Progenitor cell of endocrine pancreas (in vitro differentiated cells): ENCODE measurements around the gene DYSF. TPM values are rescaled to one million over a fixed set of nuclear protein-coding genes. Genes with fewer than 3 reads are reported as not detected.

Experiments
- DNase-seq: peaks from one replicate; pipeline ENCODE4 v3.0.0; 2021; ENCODE audit warnings: low spot score; ENCODE audit not compliant: unreplicated experiment
- H3K27ac Mint-ChIP-seq: 2 replicates; pipeline ENCODE4 v1.8.0; 2021; ENCODE audit warnings: mild to moderate bottlenecking, moderate library complexity, mixed read lengths
- H3K27me3 Mint-ChIP-seq: 2 replicates; pipeline ENCODE4 v1.8.0; 2021; ENCODE audit warnings: mixed read lengths
- H3K36me3 Mint-ChIP-seq: 2 replicates; pipeline ENCODE4 v1.8.0; 2022; ENCODE audit warnings: mixed read lengths; ENCODE audit not compliant: insufficient read depth
- H3K4me1 Mint-ChIP-seq: 2 replicates; pipeline ENCODE4 v1.8.0; 2021; ENCODE audit warnings: low read depth, mixed read lengths
- H3K4me3 Mint-ChIP-seq: 2 replicates; pipeline ENCODE4 v1.8.0; 2021; ENCODE audit warnings: low read depth, mild to moderate bottlenecking, moderate library complexity, mixed read lengths
- H3K9me3 Mint-ChIP-seq: 2 replicates; pipeline ENCODE4 v1.8.0; 2021; ENCODE audit warnings: low read depth, mixed read lengths
- CTCF ChIP-seq: fragments of 200-600 bp; sonication (generic); IDR thresholded peaks from one replicate; pipeline ENCODE4 v1.5.0; 2021; ENCODE audit warnings: antibody characterized with exemption, mild to moderate bottlenecking; ENCODE audit not compliant: unreplicated experiment
- total RNA-seq: library from RNA; stranded (reverse); gene quantifications from 2 replicates; pipeline ENCODE4 v1.2.1, GENCODE V29; 2021

The DYSF gene
- total RNA-seq, 1 donor from 2014 or later: 1.4 TPM

- H3K4me1 Mint-ChIP-seq: no peaks in the 10 kb centered on the region
- H3K9me3 Mint-ChIP-seq: no peaks in the 10 kb centered on the region
- no peaks in the 10 kb centered on the region for H3K36me3 Mint-ChIP-seq
- TF ChIP-seq CTCF: no peak
- no peaks in the 10 kb centered on the region for H3K27me3 Mint-ChIP-seq
- no peak overlapping the region for H3K4me3 Mint-ChIP-seq
- no peak overlapping the region for H3K27ac Mint-ChIP-seq
- DNase-seq: no peak
These were observed 117.6 kb downstream of the DYSF start for GRCh38 chr2:71570951-71571460.

- Mint-ChIP-seq H3K4me3 (no peak overlapping the region), H3K27me3 (no peaks in the 10 kb centered on the region), H3K27ac (no peak overlapping the region), H3K36me3 (no peaks in the 10 kb centered on the region), H3K4me1 (no peaks in the 10 kb centered on the region), H3K9me3 (no peaks in the 10 kb centered on the region)
- no peak for DNase-seq
- no peak for TF ChIP-seq CTCF
These were observed 118.6 kb downstream of the DYSF start for GRCh38 chr2:71571945-71572344.

GRCh38 chr2:71575966-71576365 lies 122.6 kb downstream of the DYSF start:
- Mint-ChIP-seq H3K36me3 (no peaks in the 10 kb centered on the region), H3K4me3 (no peak overlapping the region), H3K27me3 (no peaks in the 10 kb centered on the region), H3K4me1 (no peaks in the 10 kb centered on the region), H3K9me3 (no peaks in the 10 kb centered on the region), H3K27ac (no peak overlapping the region)
- no peak for TF ChIP-seq CTCF
- no peak for DNase-seq

GRCh38 chr2:71576541-71576940 lies 123.2 kb downstream of the DYSF start:
- no peak overlapping the region for H3K27ac Mint-ChIP-seq
- H3K9me3 Mint-ChIP-seq: no peaks in the 10 kb centered on the region
- H3K4me1 Mint-ChIP-seq: no peaks in the 10 kb centered on the region
- no peak for TF ChIP-seq CTCF
- H3K4me3 Mint-ChIP-seq: no peak overlapping the region
- H3K36me3 Mint-ChIP-seq: no peaks in the 10 kb centered on the region
- no peak for DNase-seq
- no peaks in the 10 kb centered on the region for H3K27me3 Mint-ChIP-seq

GRCh38 chr2:71577209-71577608 lies 123.8 kb downstream of the DYSF start:
- DNase-seq: no peak
- Mint-ChIP-seq H3K4me3 (no peak overlapping the region), H3K27me3 (no peaks in the 10 kb centered on the region), H3K9me3 (no peaks in the 10 kb centered on the region), H3K36me3 (no peaks in the 10 kb centered on the region), H3K27ac (no peak overlapping the region), H3K4me1 (no peaks in the 10 kb centered on the region)
- no peak for TF ChIP-seq CTCF
